A549 (cell line): Measurements from ENCODE around the gene CARD10. TPM values are rescaled to one million over a fixed set of nuclear protein-coding genes. Genes with fewer than 3 reads are reported as not detected.

ENCODE experiments used
- ATAC-seq, 2 experiments: fragments of 200-7000 bp in 1 of 2; fragments of >200 bp in 1 of 2; cut with Nextera tagmentation in 1 of 2; cut with Tn5 transposase in 1 of 2; 3 replicates each; pipeline versions ENCODE4 v1.8.0 to v1.9.1; 2018 to 2020; ENCODE audit warnings: mild to moderate bottlenecking in 1 of 2, moderate library complexity in 1 of 2
- CTCF ChIA-PET: fragments of 300-600 bp; sonication (Branson Sonifier 250); formaldehyde crosslinking; extraction: SDS; loops from one replicate; lab custom pipeline; 2021; ENCODE audit warnings: antibody characterized with exemption, inconsistent platforms; lab: Yijun Ruan, JAX
- POLR2A ChIA-PET: fragments of 350-600 bp; formaldehyde crosslinking; extraction: SDS; loops from one replicate; lab custom pipeline; 2021; ENCODE audit warnings: antibody characterized with exemption, inconsistent platforms; lab: Yijun Ruan, JAX
- DNase-seq, 2 experiments: peaks; one replicate each; pipeline versions ENCODE4 v3.0.0 to v3.0.0-alpha.2; 2011 to 2016; ENCODE audit warnings: low read depth in 1 of 2, low spot score in 1 of 2
- FAIRE-seq: peaks from 2 replicates; lab custom pipeline; 2011; peaks lifted over from hg19 to GRCh38; lab: Jason Lieb, UNC
- H3K27ac ChIP-seq, 2 experiments: fragments of >200 bp; sonication (Bioruptor Twin); formaldehyde crosslinking; 3 replicates each; pipeline ENCODE4 v1.5.1; 2016 to 2017
- H3K4me1 ChIP-seq: fragments of >200 bp; sonication (Bioruptor Twin); formaldehyde crosslinking; 3 replicates; pipeline ENCODE4 v1.6.1; 2016
- H3K4me2 ChIP-seq: fragments of >200 bp; sonication (Bioruptor Twin); formaldehyde crosslinking; 3 replicates; pipeline ENCODE4 v1.6.1; 2016
- H3K4me3 ChIP-seq: fragments of >200 bp; sonication (Bioruptor Twin); formaldehyde crosslinking; 3 replicates; pipeline ENCODE4 v1.5.1; 2016
- H3K9me3 ChIP-seq: fragments of >200 bp; sonication (Bioruptor Twin); formaldehyde crosslinking; 3 replicates; pipeline ENCODE4 v1.6.1; 2016
- E2F6 ChIP-seq: IDR thresholded peaks from 2 replicates; pipeline ENCODE4 v1.6.1; 2012; ENCODE audit warnings: low read depth, borderline replicate concordance
- EHMT2 ChIP-seq: fragments of 200-600 bp; sonication (generic); IDR thresholded peaks from 2 replicates; pipeline ENCODE4 v1.6.1; 2016; ENCODE audit warnings: antibody characterized with exemption, low read depth, mild to moderate bottlenecking, moderate library complexity
- MAFK ChIP-seq: fragments of 450-650 bp; IDR thresholded peaks from 2 replicates; pipeline ENCODE4 v1.6.1; 2014; ENCODE audit not compliant: partially characterized antibody
- MYC ChIP-seq: IDR thresholded peaks from 2 replicates; pipeline ENCODE4 v1.6.1; 2012; ENCODE audit warnings: mild to moderate bottlenecking, inconsistent platforms, low read length, improper control_type of control experiment, borderline replicate concordance
- POLR2AphosphoS2 ChIP-seq: conservative IDR thresholded peaks from 2 replicates; pipeline ENCODE4 v1.6.1; 2012; ENCODE audit warnings: low read length, improper control_type of control experiment, inconsistent platforms
- TFCP2L1 ChIP-seq: fragments of 250-450 bp; sonication (Bioruptor Pico); IDR thresholded peaks from 2 replicates; pipeline ENCODE4 v1.5.0; 2021; ENCODE audit warnings: mild to moderate bottlenecking
- USF2 ChIP-seq: fragments of 450-650 bp; IDR thresholded peaks from 2 replicates; pipeline ENCODE4 v1.6.1; 2014; ENCODE audit warnings: antibody characterized with exemption
- ZC3H11A ChIP-seq: fragments of 450-650 bp; IDR thresholded peaks from 2 replicates; pipeline ENCODE4 v1.6.1; 2014; ENCODE audit warnings: antibody characterized with exemption, mild to moderate bottlenecking
- WGBS: methylation state at CpG from one replicate; pipeline ENCODE4 v1.1.6; 2017; ENCODE audit errors: missing lambda C conversion rate; 5-methylcytosine and 5-hydroxymethylcytosine counted together
- polyA plus RNA-seq, 4 experiments: library from polyadenylated mRNA; depleted of rRNA in 3 of 4; stranded (reverse); fragments of >200 nt; fragmentation: RNase III in 1 of 4; extraction: RNeasy Plus Mini Kit Qiagen cat#74134 plus additional on column Dnase treatment in 1 of 4; gene quantifications; 2 replicates in 3 of 4; 3 replicates in 1 of 4; pipeline ENCODE4 v1.2.3, GENCODE V29; 2011 to 2017

The CARD10 gene
- polyA plus RNA-seq, 2 of the 4 experiments (the other 2 are of a cell fraction): 8.3 to 15.3 TPM

DNA sequence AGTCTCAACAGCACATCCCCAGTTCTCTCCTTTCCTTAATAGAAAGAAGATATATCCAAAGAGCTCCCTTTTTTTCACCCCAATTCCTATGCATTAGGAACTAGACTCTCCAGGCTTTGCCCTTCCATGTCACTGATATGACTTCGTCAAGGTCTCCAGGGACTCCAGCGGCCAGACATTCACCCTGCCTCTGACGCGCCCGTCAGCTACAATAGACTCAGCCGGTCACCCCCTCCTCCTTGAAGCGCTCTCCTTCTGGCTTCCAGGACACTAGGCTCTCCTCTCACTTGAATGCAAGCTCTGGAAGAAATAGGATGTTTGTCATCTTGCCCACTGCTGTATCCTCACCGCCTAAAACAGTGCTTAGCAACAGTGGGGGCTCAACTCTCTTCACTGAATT lies 77.1 kb downstream of the CARD10 start:
- no peak overlapping the region for H3K4me2 ChIP-seq
- TF ChIP-seq MYC (no peak), EHMT2 (no peak), POLR2AphosphoS2 (no peak), ZC3H11A (no peak), E2F6 (no peak), TFCP2L1 (CRISPR knock-in tag) (no peak)
- 92% methylated on average over 8 of the region's 8 CpGs for WGBS
- no peak overlapping the region for H3K27ac ChIP-seq
- no peak overlapping the region for H3K4me3 ChIP-seq
- ATAC-seq: no peak
- H3K4me1 ChIP-seq: peaks cover 8% of the 10 kb centered on the region; the same call in 1 of the 3 replicates
- no peak for DNase-seq
- FAIRE-seq: no peak
- ChIA-PET POLR2A (interaction anchor here (0.6 kb wide), 1 partner anchor 558 kb away, joined by 3 read pairs; no protein-coding TSS in a partner anchor), CTCF (interaction anchor here (1.0 to 2.6 kb wide), 5 partner anchors 10 to 126 kb away, joined by 3 to 12 read pairs (median 4); no protein-coding TSS in a partner anchor)
- H3K9me3 ChIP-seq: peaks cover 17% of the 10 kb centered on the region

GRCh38 chr22:37440875-37441274 lies 78.3 kb downstream of the CARD10 start:
- Histone ChIP-seq H3K9me3 (peaks cover 17% of the 10 kb centered on the region), H3K4me2 (no peak overlapping the region), H3K27ac (no peak overlapping the region), H3K4me1 (peaks cover 4% of the 10 kb centered on the region; the same call in 1 of the 3 replicates), H3K4me3 (no peak overlapping the region)
- ChIA-PET CTCF (interaction anchor here (0.8 to 1.5 kb wide), 5 partner anchors 8 to 124 kb away, joined by 3 to 5 read pairs (median 3); no protein-coding TSS in a partner anchor), POLR2A (no interaction called here)
- FAIRE-seq (no peak), ATAC-seq (no peak), DNase-seq (peak in 1 of 2 experiments; percentile 29)
- TF ChIP-seq MAFK (no peak), USF2 (peak; percentile 42; the same call in 1 of the 2 replicates)
- WGBS: 60% methylated on average over 4 of the region's 4 CpGs

Other genes starting within 250 kb of the CARD10 start
- gene CYTH4, start 236.9 kb downstream of the CARD10 start, polyA plus RNA-seq (2011; rRNA removed): 0.03 and 0.05 TPM in 2 replicates
- gene CYTH4, start 236.9 kb downstream of the CARD10 start, polyA plus RNA-seq (2017; fragmentation: RNase III; extraction: RNeasy Plus Mini Kit Qiagen cat#74134 plus additional on column Dnase treatment): 0.10 to 0.24 TPM (median 0.15 TPM) in 3 replicates
- gene ELFN2, start 91.9 kb downstream of the CARD10 start, polyA plus RNA-seq (2011; rRNA removed): 0.94 and 1.0 TPM in 2 replicates
- 7.5 to 9.6 TPM (median 8.1 TPM) in 3 replicates for gene ELFN2, start 91.9 kb downstream of the CARD10 start, polyA plus RNA-seq (2017; fragmentation: RNase III; extraction: RNeasy Plus Mini Kit Qiagen cat#74134 plus additional on column Dnase treatment)
- gene MFNG, start 33.0 kb downstream of the CARD10 start, polyA plus RNA-seq (2011; rRNA removed): 1.2 and 2.0 TPM in 2 replicates
- 1.7 to 1.8 TPM (median 1.7 TPM) in 3 replicates for gene MFNG, start 33.0 kb downstream of the CARD10 start, polyA plus RNA-seq (2017; fragmentation: RNase III; extraction: RNeasy Plus Mini Kit Qiagen cat#74134 plus additional on column Dnase treatment)
- 12.2 and 16.0 TPM in 2 replicates for gene CDC42EP1, start 41.1 kb upstream of the CARD10 start, polyA plus RNA-seq (2011; rRNA removed)
- 20.2 to 21.5 TPM (median 20.3 TPM) in 3 replicates for gene CDC42EP1, start 41.1 kb upstream of the CARD10 start, polyA plus RNA-seq (2017; fragmentation: RNase III; extraction: RNeasy Plus Mini Kit Qiagen cat#74134 plus additional on column Dnase treatment)
- 1.1 and 2.0 TPM in 2 replicates for gene LGALS2, start 60.7 kb upstream of the CARD10 start, polyA plus RNA-seq (2011; rRNA removed)
- gene LGALS2, start 60.7 kb upstream of the CARD10 start, polyA plus RNA-seq (2017; fragmentation: RNase III; extraction: RNeasy Plus Mini Kit Qiagen cat#74134 plus additional on column Dnase treatment): 0.45 to 0.75 TPM (median 0.63 TPM) in 3 replicates
- gene GGA1, start 89.4 kb upstream of the CARD10 start, polyA plus RNA-seq (2011; rRNA removed): 20.5 and 22.0 TPM in 2 replicates
- 23.5 to 28.4 TPM (median 26.1 TPM) in 3 replicates for gene GGA1, start 89.4 kb upstream of the CARD10 start, polyA plus RNA-seq (2017; fragmentation: RNase III; extraction: RNeasy Plus Mini Kit Qiagen cat#74134 plus additional on column Dnase treatment)
- 1.6 and 1.8 TPM in 2 replicates for gene SH3BP1, start 120.3 kb upstream of the CARD10 start, polyA plus RNA-seq (2011; rRNA removed)
- gene SH3BP1, start 120.3 kb upstream of the CARD10 start, polyA plus RNA-seq (2017; fragmentation: RNase III; extraction: RNeasy Plus Mini Kit Qiagen cat#74134 plus additional on column Dnase treatment): 1.6 to 2.8 TPM (median 2.7 TPM) in 3 replicates
- gene PDXP, start 139.3 kb upstream of the CARD10 start, polyA plus RNA-seq (2011; rRNA removed): 13.1 and 17.9 TPM in 2 replicates
- 10.5 to 11.5 TPM (median 10.8 TPM) in 3 replicates for gene PDXP, start 139.3 kb upstream of the CARD10 start, polyA plus RNA-seq (2017; fragmentation: RNase III; extraction: RNeasy Plus Mini Kit Qiagen cat#74134 plus additional on column Dnase treatment)
- gene LGALS1, start 156.2 kb upstream of the CARD10 start, polyA plus RNA-seq (2011; rRNA removed): 584 and 723 TPM in 2 replicates
- gene LGALS1, start 156.2 kb upstream of the CARD10 start, polyA plus RNA-seq (2017; fragmentation: RNase III; extraction: RNeasy Plus Mini Kit Qiagen cat#74134 plus additional on column Dnase treatment): 1,477 to 1,633 TPM (median 1,616 TPM) in 3 replicates
- gene NOL12, start 166.9 kb upstream of the CARD10 start, polyA plus RNA-seq (2011; rRNA removed): 13.6 and 23.0 TPM in 2 replicates
- gene NOL12, start 166.9 kb upstream of the CARD10 start, polyA plus RNA-seq (2017; fragmentation: RNase III; extraction: RNeasy Plus Mini Kit Qiagen cat#74134 plus additional on column Dnase treatment): 34.5 to 39.3 TPM (median 37.3 TPM) in 3 replicates
- 15.7 and 32.6 TPM in 2 replicates for gene TRIOBP, start 177.6 kb upstream of the CARD10 start, polyA plus RNA-seq (2011; rRNA removed)
- gene TRIOBP, start 177.6 kb upstream of the CARD10 start, polyA plus RNA-seq (2017; fragmentation: RNase III; extraction: RNeasy Plus Mini Kit Qiagen cat#74134 plus additional on column Dnase treatment): 25.5 to 29.5 TPM (median 26.0 TPM) in 3 replicates